Endothelial cell of umbilical vein (primary cell): ENCODE results near the gene KIAA0753. TPM values are rescaled to one million over a fixed set of nuclear protein-coding genes. Genes with fewer than 3 reads are reported as not detected.
"Not testable (repeated sequence)": the region's sequence is repeated elsewhere in the genome, so short reads cannot be mapped to it uniquely, and the experiment has no call there.

ENCODE experiments used
- BruUV-seq: library from RNA; stranded (reverse); fragments of 400-500 nt; replicated peaks from 2 replicates; lab custom pipeline; 2021; lab: Mats Ljungman, UMichigan
- CTCF ChIA-PET: fragments of 300-600, 350-600 bp; sonication (Branson Sonifier 250); formaldehyde crosslinking; loops from one replicate; lab custom pipeline; 2021; ENCODE audit warnings: antibody characterized with exemption, inconsistent platforms; lab: Charles Lee
- POLR2A ChIA-PET: fragments of 300-600, 350-600 bp; sonication (Branson Sonifier 250); formaldehyde crosslinking; loops from one replicate; lab custom pipeline; 2021; ENCODE audit warnings: antibody characterized with exemption, inconsistent platforms; lab: Charles Lee
- DNase-seq: peaks from one replicate; pipeline ENCODE4 v3.0.0-alpha.2; 2011; ENCODE audit warnings: low read depth, low spot score
- FAIRE-seq: peaks from 2 replicates; lab custom pipeline; 2011; peaks lifted over from hg19 to GRCh38; lab: Jason Lieb, UNC
- H2AFZ ChIP-seq: 2 replicates; pipeline ENCODE4 v1.6.0; 2012; ENCODE audit warnings: low read depth, low read length, control low read depth, inconsistent platforms
- H3K27ac ChIP-seq: 2 replicates; pipeline ENCODE4 v1.5.1; 2011; ENCODE audit warnings: low read depth, mild to moderate bottlenecking, control low read depth, low read length, moderate library complexity; ENCODE audit not compliant: insufficient read depth
- H3K27me3 ChIP-seq, 2 experiments: 2 replicates each; pipeline versions ENCODE4 v1.6.0 to v1.6.1; 2011; ENCODE audit warnings: low read length in 2 of 2, mixed read lengths in 1 of 2; ENCODE audit not compliant: control insufficient read depth in 2 of 2, insufficient read depth in 2 of 2
- H3K36me3 ChIP-seq, 2 experiments: 2 replicates in 1 of 2; 3 replicates in 1 of 2; pipeline ENCODE4 v1.5.1; 2011; ENCODE audit warnings: low read length in 2 of 2, mild to moderate bottlenecking in 1 of 2, moderate library complexity in 1 of 2; ENCODE audit not compliant: control insufficient read depth in 2 of 2, insufficient read depth in 2 of 2; ENCODE audit errors: extremely low read depth in 1 of 2
- H3K4me1 ChIP-seq: 3 replicates; pipeline ENCODE4 v1.5.1; 2011; ENCODE audit warnings: mild to moderate bottlenecking, low read length; ENCODE audit not compliant: control insufficient read depth, insufficient read depth; ENCODE audit errors: extremely low read depth
- H3K4me2 ChIP-seq: 2 replicates; pipeline ENCODE4 v1.6.1; 2011; ENCODE audit warnings: low read length, control low read depth, mixed read lengths; ENCODE audit not compliant: insufficient read depth
- H3K4me3 ChIP-seq, 3 experiments: fragments of 200-600 bp in 1 of 3; sonication (generic), shearing (Covaris generic) in 1 of 3; replicated peaks in 1 of 3; 2 replicates each; pipeline ENCODE4 v1.5.1; 2011 to 2016; ENCODE audit warnings: control low read depth in 3 of 3, low read length in 3 of 3, mild to moderate bottlenecking in 2 of 3, inconsistent platforms in 1 of 3, low read depth in 1 of 3, moderate library complexity in 1 of 3; ENCODE audit not compliant: insufficient read depth in 1 of 3
- H3K79me2 ChIP-seq: 2 replicates; pipeline ENCODE4 v1.6.0; 2012; ENCODE audit warnings: low read length, inconsistent platforms; ENCODE audit not compliant: control insufficient read depth, insufficient read depth
- H3K9ac ChIP-seq: replicated peaks from 2 replicates; pipeline ENCODE3; 2011; ENCODE audit warnings: low read length, control low read depth; ENCODE audit not compliant: insufficient read depth; ENCODE audit errors: extremely low read depth
- H3K9me1 ChIP-seq: replicated peaks from 3 replicates; pipeline ENCODE4 v1.6.0; 2011; ENCODE audit warnings: mild to moderate bottlenecking, low read length; ENCODE audit not compliant: control insufficient read depth, insufficient read depth; ENCODE audit errors: extremely low read depth
- H3K9me3 ChIP-seq: replicated peaks from 2 replicates; pipeline ENCODE4 v1.5.1; 2012; ENCODE audit warnings: low read length, inconsistent platforms; ENCODE audit not compliant: control insufficient read depth, insufficient read depth
- H4K20me1 ChIP-seq: replicated peaks from 2 replicates; pipeline ENCODE3; 2011; ENCODE audit warnings: mild to moderate bottlenecking, low read length; ENCODE audit not compliant: control insufficient read depth, insufficient read depth; ENCODE audit errors: extremely low read depth
- CTCF ChIP-seq, 2 donors: IDR thresholded peaks; 1 replicate in 1 of 2; 2 replicates in 1 of 2; pipeline ENCODE4 v1.5.1; 2011; ENCODE audit warnings: low read length in 2 of 2, mild to moderate bottlenecking in 2 of 2, moderate library complexity in 2 of 2, control low read depth in 1 of 2, inconsistent platforms in 1 of 2, low read depth in 1 of 2; ENCODE audit not compliant: insufficient read depth in 1 of 2; ENCODE audit errors: extremely low read depth in 1 of 2
- FOS ChIP-seq: IDR thresholded peaks from 2 replicates; pipeline ENCODE4 v1.6.1; 2011; ENCODE audit warnings: mild to moderate bottlenecking, low read length, moderate library complexity, borderline replicate concordance; ENCODE audit not compliant: insufficient read depth
- MAX ChIP-seq: IDR thresholded peaks from 2 replicates; pipeline ENCODE4 v1.6.1; 2011; ENCODE audit not compliant: insufficient read depth, insufficient read length
- dilution Hi-C: fragments of 300-500 bp; cut with MboI; formaldehyde crosslinking; loops from one replicate; pipeline ENCODE4 v1.15.0; 2019; ENCODE audit warnings: low sequenced_read_pairs; ENCODE audit not compliant: extremely low pct_ligation_motif_present
- intact Hi-C: fragments of 100-400 bp; cut with micrococcal nuclease; formaldehyde crosslinking; loops from one replicate; pipeline ENCODE4 v1.10.0; 2022
- polyA plus RNA-seq, 4 experiments: library from polyadenylated mRNA; depleted of rRNA in 3 of 4; stranded (reverse) in 3 of 4; unstranded in 1 of 4; fragments of >200 nt; gene quantifications; 2 replicates each; pipeline versions ENCODE4 v1.2.1 to v1.2.3, GENCODE V29; 2011 to 2012; ENCODE audit warnings: missing spikeins in 1 of 4
- total RNA-seq: library from RNA; stranded (reverse); gene quantifications from 2 replicates; pipeline ENCODE4 v1.2.3, GENCODE V29; 2021

Gene KIAA0753
- total and polyA plus RNA-seq, 2 donors (not counting 3 experiments of a cell fraction or from before 2014, with no cell fraction given) = 5.3 to 23.9 TPM

- Histone ChIP-seq H3K27ac (no peak overlapping the region), H3K4me3 (no peak overlapping the region), H3K9ac (no peak overlapping the region), H2AFZ (no peak overlapping the region), H3K27me3 (peaks cover 7 to 11% of the 10 kb centered on the region in 2 experiments), H4K20me1 (no peaks in the 10 kb centered on the region), H3K36me3 (no peaks in the 10 kb centered on the region), H3K9me1 (no peaks in the 10 kb centered on the region), H3K4me2 (no peak overlapping the region), H3K9me3 (no peaks in the 10 kb centered on the region), H3K4me1 (no peaks in the 10 kb centered on the region), H3K79me2 (no peaks in the 10 kb centered on the region)
- CTCF ChIA-PET = interaction anchor here (0.6 to 5.3 kb wide), 28 partner anchors 8 to 511 kb away, joined by 3 to 61 read pairs (median 4); partner anchors contain the start of genes C17orf100, MED31 and SLC13A5
- TF ChIP-seq MAX = no peak
- TF ChIP-seq FOS = no peak
- peak; percentile 85 to 86 for TF ChIP-seq CTCF (IDR thresholded peaks at IDR 0.05; ENCODE audit: extremely low read depth in 1 of 2, insufficient read depth in 1 of 2, low read depth in 1 of 2, low read length in 2 of 2)
- intact Hi-C loops = loop anchor here (1.0 to 5.0 kb wide), 6 partner anchors 36 to 338 kb away; no protein-coding TSS in a partner anchor
- no TSS peak for BruUV-seq
- peak; percentile 89 for FAIRE-seq
- POLR2A ChIA-PET = no interaction called here
- dilution Hi-C loops = no loop called here
- peak; percentile 82 for DNase-seq
Observed at GRCh38 chr17:6666077-6666521, 25.6 kb upstream of the KIAA0753 start.

GRCh38 chr17:6663200-6663599 lies 22.7 kb upstream of the KIAA0753 start:
- FAIRE-seq, DNase-seq, H3K36me3 ChIP-seq, H3K4me2 ChIP-seq, H3K9me3 ChIP-seq, H3K9me1 ChIP-seq, H3K9ac ChIP-seq, H3K4me3 ChIP-seq, BruUV-seq, dilution Hi-C loops, intact Hi-C loops, H2AFZ ChIP-seq, H3K4me1 ChIP-seq, H4K20me1 ChIP-seq, H3K79me2 ChIP-seq, POLR2A ChIA-PET, H3K27ac ChIP-seq: not testable (repeated sequence)
- H3K27me3 ChIP-seq = peaks cover 10 to 20% of the 10 kb centered on the region in 2 experiments
- CTCF ChIA-PET = interaction anchor here (1.4 kb wide), 1 partner anchor 9 kb away, joined by 3 read pairs; no protein-coding TSS in a partner anchor
